GM19043 (cell line): ENCODE data around the gene MAP2.

ENCODE experiments used
- ATAC-seq: cut with Tn5 transposase; IDR thresholded peaks from one replicate; pipeline ENCODE4 v1.9.1; 2021; ENCODE audit warnings: low read depth; ENCODE audit not compliant: unreplicated experiment

MAP2 gene

GRCh38 chr2:209526561-209526960, 102.7 kb downstream of the MAP2 start:
- ATAC-seq = peak; percentile 42

- ATAC-seq = no peak
Measured at GRCh38 chr2:209529579-209529978, 105.7 kb downstream of the MAP2 start.

GRCh38 chr2:209532321-209532720, 108.5 kb downstream of the MAP2 start:
- no peak for ATAC-seq

- ATAC-seq = no peak
Measured at GRCh38 chr2:209533391-209533790, 109.5 kb downstream of the MAP2 start.

- ATAC-seq = no peak
Measured at GRCh38 chr2:209534228-209534627, 110.4 kb downstream of the MAP2 start.

- no peak for ATAC-seq
Measured at GRCh38 chr2:209536363-209536762, 112.5 kb downstream of the MAP2 start.

GRCh38 chr2:209547726-209548125, 123.9 kb downstream of the MAP2 start:
- ATAC-seq = no peak

GRCh38 chr2:209549589-209549988, 125.7 kb downstream of the MAP2 start:
- ATAC-seq = no peak

- ATAC-seq = no peak
Measured at GRCh38 chr2:209553913-209554312, 130.1 kb downstream of the MAP2 start.

GRCh38 chr2:209556354-209556961, 132.6 kb downstream of the MAP2 start:
- peak; percentile 69 for ATAC-seq

GRCh38 chr2:209560911-209561310, 137.1 kb downstream of the MAP2 start:
- no peak for ATAC-seq

GRCh38 chr2:209563453-209563852, 139.6 kb downstream of the MAP2 start:
- no peak for ATAC-seq

- no peak for ATAC-seq
Measured at GRCh38 chr2:209564816-209565215, 141.0 kb downstream of the MAP2 start.

GRCh38 chr2:209565896-209566582, 142.2 kb downstream of the MAP2 start:
- no peak for ATAC-seq

GRCh38 chr2:209570194-209570593, 146.3 kb downstream of the MAP2 start:
- ATAC-seq = no peak

- no peak for ATAC-seq
Measured at GRCh38 chr2:209574515-209574914, 150.7 kb downstream of the MAP2 start.

- ATAC-seq = no peak
Measured at GRCh38 chr2:209577376-209578357, 153.8 kb downstream of the MAP2 start.

- no peak for ATAC-seq
Measured at GRCh38 chr2:209578394-209579001, 154.7 kb downstream of the MAP2 start.

GRCh38 chr2:209579230-209579749, 155.4 kb downstream of the MAP2 start:
- no peak for ATAC-seq

- ATAC-seq = no peak
Measured at GRCh38 chr2:209581040-209581439, 157.2 kb downstream of the MAP2 start.

- no peak for ATAC-seq
Measured at GRCh38 chr2:209582281-209582680, 158.4 kb downstream of the MAP2 start.
